Left lung (tissue), 10 donors: Measurements from ENCODE around the gene SORBS1. TPM values are rescaled to one million over a fixed set of nuclear protein-coding genes. Genes with fewer than 3 reads are reported as not detected.

Experiments
- ATAC-seq: fragments of 200-7000 bp; cut with Tn5 transposase; one replicate; pipeline ENCODE4 v1.9.1; 2020; ENCODE audit warnings: moderate library complexity
- DNase-seq, 4 donors: peaks; one replicate each; pipeline ENCODE4 v3.0.0-alpha.2; 2013 to 2020
- H3K27ac ChIP-seq, 2 donors: fragments of 200-600 bp; sonication (generic) in 1 of 2; one replicate each; pipeline versions ENCODE4 v1.5.0 to v1.8.0; 2020 to 2021
- H3K27me3 ChIP-seq, 2 donors: fragments of 200-600 bp; sonication (generic) in 1 of 2; one replicate each; pipeline versions ENCODE4 v1.5.0 to v1.8.0; 2020 to 2021
- H3K36me3 ChIP-seq, 2 donors: fragments of 200-600 bp; sonication (generic) in 1 of 2; one replicate each; pipeline versions ENCODE4 v1.5.0 to v1.8.0; 2020 to 2021
- H3K4me1 ChIP-seq, 2 donors: fragments of 200-600 bp; one replicate each; pipeline ENCODE4 v1.8.0; 2021
- H3K4me3 ChIP-seq, 2 donors: fragments of 200-600 bp; sonication (generic) in 1 of 2; one replicate each; pipeline versions ENCODE4 v1.5.0 to v1.8.0; 2020 to 2021; ENCODE audit warnings: mild to moderate bottlenecking in 1 of 2
- H3K9me3 ChIP-seq, 2 donors: fragments of 200-600 bp; sonication (generic) in 1 of 2; one replicate each; pipeline versions ENCODE4 v1.5.0 to v1.8.0; 2020 to 2021
- CTCF ChIP-seq, 2 donors: fragments of 200-600 bp; sonication (generic) in 1 of 2; IDR thresholded peaks; one replicate each; pipeline versions ENCODE4 v1.5.0 to v1.8.0; 2021; ENCODE audit warnings: antibody characterized with exemption in 2 of 2
- intact Hi-C, 2 donors: fragments of 100-400 bp; cut with DNase I; formaldehyde crosslinking; loops; one replicate each; pipeline versions ENCODE4 v1.11.2 to v1.14.2; 2022
- polyA plus RNA-seq, 6 donors: library from polyadenylated mRNA; unstranded; fragments of 120-200 nt; gene quantifications; one replicate each; pipeline ENCODE4 v1.2.1, GENCODE V29; 2013; ENCODE audit not compliant: insufficient read length in 6 of 6
- total RNA-seq, 2 donors: library from RNA; stranded (reverse); fragmentation: NEBNext Ultra II Directional; extraction: Animal tissue kit (Norgen Biotek cat#: 25700); gene quantifications; one replicate each; pipeline ENCODE4 v1.2.1, GENCODE V29; 2021
- donor health status: DM: no; HTN: yes; CAD: no.
- donor health status: DM: no; HTN: no; CAD: no.

SORBS1 gene
- total and polyA plus RNA-seq, 8 donors = 23.3 to 52.7 (median 36.4) TPM

- no peak for TF ChIP-seq CTCF (IDR thresholded peaks at IDR 0.05)
- H3K4me1 ChIP-seq = peaks cover 0 to under 1% of the 10 kb centered on the region in 2 donors
- no peak for DNase-seq
- H3K27ac ChIP-seq = no peak overlapping the region
- no peak for ATAC-seq
- intact Hi-C loops = no loop called here
- no peak overlapping the region for H3K4me3 ChIP-seq
- H3K27me3 ChIP-seq = no peaks in the 10 kb centered on the region
- no peaks in the 10 kb centered on the region for H3K9me3 ChIP-seq
- H3K36me3 ChIP-seq = no peaks in the 10 kb centered on the region
Observed at GRCh38 chr10:95573527-95573926, 12.4 kb upstream of the SORBS1 start.

GRCh38 chr10:95572131-95572820 is 11.1 kb upstream of the SORBS1 start:
- ATAC-seq (no peak), DNase-seq (peak in 1 of 4 donors; percentile 46)
- TF ChIP-seq CTCF (IDR thresholded peaks at IDR 0.05) = no peak
- no peaks in the 10 kb centered on the region for H3K9me3 ChIP-seq
- intact Hi-C loops = no loop called here
- H3K27me3 ChIP-seq = no peaks in the 10 kb centered on the region
- peaks cover 0 to 10% of the 10 kb centered on the region in 2 donors for H3K4me1 ChIP-seq
- H3K27ac ChIP-seq = no peak overlapping the region
- no peak overlapping the region for H3K4me3 ChIP-seq
- H3K36me3 ChIP-seq = no peaks in the 10 kb centered on the region

GRCh38 chr10:95571390-95571789 is 10.2 kb upstream of the SORBS1 start:
- no peak for DNase-seq
- Histone ChIP-seq H3K27me3 (no peaks in the 10 kb centered on the region), H3K9me3 (no peaks in the 10 kb centered on the region), H3K36me3 (no peaks in the 10 kb centered on the region), H3K27ac (no peak overlapping the region), H3K4me1 (peaks cover 0 to 10% of the 10 kb centered on the region in 2 donors), H3K4me3 (no peak overlapping the region)
- intact Hi-C loops = no loop called here
- TF ChIP-seq CTCF (IDR thresholded peaks at IDR 0.05) = no peak
- ATAC-seq = no peak

- H3K9me3 ChIP-seq = no peaks in the 10 kb centered on the region
- intact Hi-C loops = no loop called here
Observed at GRCh38 chr10:95569368-95569767, 8.2 kb upstream of the SORBS1 start.

More at GRCh38 chr10:95569368-95569767, 8.2 kb upstream of the SORBS1 start:
- Histone ChIP-seq H3K36me3 (no peaks in the 10 kb centered on the region), H3K4me1 (peaks cover 0 to 10% of the 10 kb centered on the region in 2 donors), H3K4me3 (no peak overlapping the region), H3K27me3 (no peaks in the 10 kb centered on the region), H3K27ac (no peak overlapping the region)
- no peak for TF ChIP-seq CTCF (IDR thresholded peaks at IDR 0.05)
- ATAC-seq (no peak), DNase-seq (no peak)
